NB4 (cell line): Measurements from ENCODE around the gene CA10.

ENCODE experiments used
- MAX ChIP-seq: IDR thresholded peaks from 2 replicates; pipeline ENCODE4 v1.6.1; 2011; ENCODE audit warnings: low read depth, low read length
- MYC ChIP-seq: IDR thresholded peaks from 2 replicates; pipeline ENCODE4 v1.6.1; 2011; ENCODE audit warnings: low read depth, low read length
- POLR2A ChIP-seq: IDR thresholded peaks from 2 replicates; pipeline ENCODE4 v1.6.1; 2011; ENCODE audit warnings: mild to moderate bottlenecking; ENCODE audit not compliant: insufficient read length; ENCODE audit errors: extremely low read depth
- TF ChIP-seq, protein P1 (sequence below): IDR thresholded peaks from one replicate; pipeline ENCODE4 v1.5.1; 2012; ENCODE audit warnings: low read depth, low read length

DNA sequence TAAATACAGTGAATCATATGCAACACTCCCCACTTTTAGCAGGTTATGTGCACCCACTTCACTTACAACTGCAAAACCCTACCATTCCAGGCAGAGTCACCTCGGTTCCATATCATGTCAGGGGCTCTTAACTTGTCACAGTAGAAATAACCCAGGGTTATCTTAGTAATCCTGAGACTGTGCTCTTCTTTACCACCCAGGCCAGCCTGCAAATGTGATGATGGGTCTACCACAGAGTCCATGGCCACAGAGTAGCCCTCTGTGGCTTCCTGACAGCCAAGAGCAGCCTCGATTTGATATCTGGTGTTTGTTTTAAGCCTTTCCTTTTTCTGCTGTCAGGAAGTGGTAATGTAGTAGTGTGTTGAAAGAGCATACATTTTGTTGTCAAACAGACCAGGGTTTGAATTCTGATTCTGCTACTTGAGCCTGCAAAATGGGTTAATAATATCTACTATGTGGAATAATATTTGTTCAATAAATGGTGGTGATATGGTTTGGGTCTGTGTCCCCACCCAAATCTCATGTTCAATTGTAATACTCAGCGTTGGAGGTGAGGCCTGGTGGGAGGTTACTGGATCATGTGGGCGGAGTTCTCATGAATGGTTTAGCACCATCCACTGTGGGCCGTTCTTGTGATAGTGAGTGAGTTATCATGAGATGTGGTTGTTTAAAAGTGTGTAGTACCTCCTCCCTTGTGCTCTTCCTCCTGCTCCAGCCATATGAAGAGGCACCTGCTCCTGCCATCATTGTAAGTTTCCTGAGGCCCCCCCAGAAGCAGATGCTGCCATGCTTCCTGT lies 481.6 kb downstream of the CA10 start:
- TF ChIP-seq, protein P1, sequence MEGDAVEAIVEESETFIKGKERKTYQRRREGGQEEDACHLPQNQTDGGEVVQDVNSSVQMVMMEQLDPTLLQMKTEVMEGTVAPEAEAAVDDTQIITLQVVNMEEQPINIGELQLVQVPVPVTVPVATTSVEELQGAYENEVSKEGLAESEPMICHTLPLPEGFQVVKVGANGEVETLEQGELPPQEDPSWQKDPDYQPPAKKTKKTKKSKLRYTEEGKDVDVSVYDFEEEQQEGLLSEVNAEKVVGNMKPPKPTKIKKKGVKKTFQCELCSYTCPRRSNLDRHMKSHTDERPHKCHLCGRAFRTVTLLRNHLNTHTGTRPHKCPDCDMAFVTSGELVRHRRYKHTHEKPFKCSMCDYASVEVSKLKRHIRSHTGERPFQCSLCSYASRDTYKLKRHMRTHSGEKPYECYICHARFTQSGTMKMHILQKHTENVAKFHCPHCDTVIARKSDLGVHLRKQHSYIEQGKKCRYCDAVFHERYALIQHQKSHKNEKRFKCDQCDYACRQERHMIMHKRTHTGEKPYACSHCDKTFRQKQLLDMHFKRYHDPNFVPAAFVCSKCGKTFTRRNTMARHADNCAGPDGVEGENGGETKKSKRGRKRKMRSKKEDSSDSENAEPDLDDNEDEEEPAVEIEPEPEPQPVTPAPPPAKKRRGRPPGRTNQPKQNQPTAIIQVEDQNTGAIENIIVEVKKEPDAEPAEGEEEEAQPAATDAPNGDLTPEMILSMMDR = no peak
- TF ChIP-seq POLR2A (no peak), MAX (no peak), MYC (no peak)
